Nephron progenitor cell (in vitro differentiated cells): ENCODE data around the gene TUT4.

Source experiments
- DNase-seq: peaks from one replicate; pipeline ENCODE4 v3.0.0; 2021
- H3K27ac Mint-ChIP-seq: 2 replicates; pipeline ENCODE4 v1.8.0; 2021; ENCODE audit warnings: mild to moderate bottlenecking, moderate library complexity, mixed read lengths
- H3K27me3 Mint-ChIP-seq: 2 replicates; pipeline ENCODE4 v1.8.0; 2021; ENCODE audit warnings: mild to moderate bottlenecking, low read depth, mixed read lengths; ENCODE audit not compliant: poor library complexity
- H3K36me3 Mint-ChIP-seq: 2 replicates; pipeline ENCODE4 v1.8.0; 2021; ENCODE audit warnings: low read depth, mixed read lengths
- H3K4me1 Mint-ChIP-seq: 2 replicates; pipeline ENCODE4 v1.8.0; 2021; ENCODE audit warnings: mixed read lengths
- H3K4me3 Mint-ChIP-seq: 2 replicates; pipeline ENCODE4 v1.8.0; 2021; ENCODE audit warnings: mild to moderate bottlenecking, moderate library complexity, mixed read lengths
- H3K9me3 Mint-ChIP-seq: 2 replicates; pipeline ENCODE4 v1.8.0; 2021; ENCODE audit warnings: mild to moderate bottlenecking, moderate library complexity, mixed read lengths
- CTCF ChIP-seq: fragments of 200-600 bp; sonication (generic); IDR thresholded peaks from 2 replicates; pipeline ENCODE4 v1.5.0; 2021; ENCODE audit warnings: antibody characterized with exemption

The TUT4 gene

GRCh38 chr1:52404116-52404974, 148.5 kb downstream of the TUT4 start, which contains the start of the genes ORC1 and PRPF38A:
Gene ORC1, minus strand, starts transcription at chr1:52404423. Its CDS starts 2,200 bp downstream, at chr1:52402223.
Gene PRPF38A, plus strand, starts transcription at chr1:52404602. Its CDS starts 148 bp downstream, at chr1:52404750.
- H3K4me1 Mint-ChIP-seq, result peaks cover 41% of the 10 kb centered on the region
- no peaks in the 10 kb centered on the region for H3K9me3 Mint-ChIP-seq
- peak; percentile 37 for TF ChIP-seq CTCF
- peak; percentile 99 for DNase-seq
- no peaks in the 10 kb centered on the region for H3K27me3 Mint-ChIP-seq
- peaks cover 51% of the 10 kb centered on the region for H3K36me3 Mint-ChIP-seq
- peak within 1 kb of the TSS; percentile 99 for H3K4me3 Mint-ChIP-seq
- peak within 1 kb of the TSS; percentile 99 for H3K27ac Mint-ChIP-seq

GRCh38 chr1:52403566-52404115, 149.3 kb downstream of the TUT4 start:
- peak; percentile 6 for DNase-seq
- no peak for TF ChIP-seq CTCF
- Mint-ChIP-seq H3K4me1 (peaks cover 41% of the 10 kb centered on the region), H3K27ac (peak overlapping the region; percentile 99), H3K27me3 (no peaks in the 10 kb centered on the region), H3K36me3 (peaks cover 48% of the 10 kb centered on the region), H3K9me3 (no peaks in the 10 kb centered on the region), H3K4me3 (peak overlapping the region; percentile 99)

- DNase-seq, result no peak
- Mint-ChIP-seq H3K4me1 (peaks cover 41% of the 10 kb centered on the region), H3K27me3 (no peaks in the 10 kb centered on the region), H3K36me3 (peaks cover 43% of the 10 kb centered on the region), H3K9me3 (no peaks in the 10 kb centered on the region), H3K27ac (no peak overlapping the region), H3K4me3 (peak overlapping the region; percentile 99)
- TF ChIP-seq CTCF, result no peak
Measured at GRCh38 chr1:52402860-52403240, 150.0 kb downstream of the TUT4 start.

- Mint-ChIP-seq H3K4me3 (no peak overlapping the region), H3K27me3 (no peaks in the 10 kb centered on the region), H3K9me3 (no peaks in the 10 kb centered on the region), H3K27ac (no peak overlapping the region), H3K4me1 (peaks cover 25% of the 10 kb centered on the region), H3K36me3 (peaks cover 48% of the 10 kb centered on the region)
- DNase-seq, result no peak
- TF ChIP-seq CTCF, result no peak
Measured at GRCh38 chr1:52400131-52400530, 152.8 kb downstream of the TUT4 start.

GRCh38 chr1:52399629-52400028, 153.3 kb downstream of the TUT4 start:
- H3K36me3 Mint-ChIP-seq, result peaks cover 53% of the 10 kb centered on the region
- no peak for DNase-seq
- peaks cover 24% of the 10 kb centered on the region for H3K4me1 Mint-ChIP-seq
- H3K4me3 Mint-ChIP-seq, result no peak overlapping the region
- no peak for TF ChIP-seq CTCF
- no peaks in the 10 kb centered on the region for H3K27me3 Mint-ChIP-seq
- H3K9me3 Mint-ChIP-seq, result no peaks in the 10 kb centered on the region
- H3K27ac Mint-ChIP-seq, result no peak overlapping the region
